ENCODE data around the gene NEK6. TPM values are rescaled to one million over a fixed set of nuclear protein-coding genes. Genes with fewer than 3 reads are reported as not detected.

Gene NEK6
- total and polyA plus RNA-seq, 9 donors: 7.2 to 45.1 (median 22.8) TPM

DNA sequence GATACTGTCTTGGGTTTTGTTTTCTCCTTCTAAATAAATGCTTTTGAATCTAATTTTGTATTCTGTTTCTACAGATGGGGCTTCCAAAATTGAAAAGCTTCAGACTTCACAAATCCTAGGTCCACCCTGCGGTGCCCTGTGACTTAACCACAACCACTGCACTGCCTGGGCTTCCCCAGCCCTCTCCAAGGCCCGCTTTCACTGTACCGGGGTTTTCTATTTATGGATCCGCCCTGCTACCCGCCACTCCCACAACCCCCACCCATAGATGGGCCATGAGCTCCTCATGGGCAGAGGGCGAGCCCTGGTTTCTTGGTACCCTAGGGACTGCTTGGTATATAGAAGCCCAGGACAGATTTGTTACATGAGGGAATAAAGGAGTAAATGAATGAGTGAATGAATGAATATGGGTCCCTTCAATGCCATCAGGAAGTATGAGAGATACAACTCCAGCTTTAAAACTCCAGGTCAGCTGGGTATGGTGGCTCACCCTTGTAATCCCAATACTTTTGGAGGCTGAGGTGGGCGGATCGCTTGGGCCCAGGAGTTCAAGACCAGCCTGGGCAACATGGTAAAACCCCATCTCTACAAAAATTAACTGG lies 39.8 kb upstream of the NEK6 start:
- no peak overlapping the region for H3K4me3 ChIP-seq
- no peak for DNase-seq
- H3K9me3 ChIP-seq: no peaks in the 10 kb centered on the region
- intact Hi-C loops (cut with DNase I): no loop called here
- WGBS, 3 donors: 79 to 87% (median 81%) methylated on average over 8 of the region's 8 CpGs
- H3K27me3 ChIP-seq: no peaks in the 10 kb centered on the region
- no peaks in the 10 kb centered on the region for H3K36me3 ChIP-seq
- H3K27ac ChIP-seq: no peak overlapping the region
- TF ChIP-seq EP300 (IDR thresholded peaks at IDR 0.05) (no peak), POLR2A (IDR thresholded peaks at IDR 0.05) (no peak)
- TF ChIP-seq, protein P1, sequence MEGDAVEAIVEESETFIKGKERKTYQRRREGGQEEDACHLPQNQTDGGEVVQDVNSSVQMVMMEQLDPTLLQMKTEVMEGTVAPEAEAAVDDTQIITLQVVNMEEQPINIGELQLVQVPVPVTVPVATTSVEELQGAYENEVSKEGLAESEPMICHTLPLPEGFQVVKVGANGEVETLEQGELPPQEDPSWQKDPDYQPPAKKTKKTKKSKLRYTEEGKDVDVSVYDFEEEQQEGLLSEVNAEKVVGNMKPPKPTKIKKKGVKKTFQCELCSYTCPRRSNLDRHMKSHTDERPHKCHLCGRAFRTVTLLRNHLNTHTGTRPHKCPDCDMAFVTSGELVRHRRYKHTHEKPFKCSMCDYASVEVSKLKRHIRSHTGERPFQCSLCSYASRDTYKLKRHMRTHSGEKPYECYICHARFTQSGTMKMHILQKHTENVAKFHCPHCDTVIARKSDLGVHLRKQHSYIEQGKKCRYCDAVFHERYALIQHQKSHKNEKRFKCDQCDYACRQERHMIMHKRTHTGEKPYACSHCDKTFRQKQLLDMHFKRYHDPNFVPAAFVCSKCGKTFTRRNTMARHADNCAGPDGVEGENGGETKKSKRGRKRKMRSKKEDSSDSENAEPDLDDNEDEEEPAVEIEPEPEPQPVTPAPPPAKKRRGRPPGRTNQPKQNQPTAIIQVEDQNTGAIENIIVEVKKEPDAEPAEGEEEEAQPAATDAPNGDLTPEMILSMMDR (IDR thresholded peaks at IDR 0.05): no peak
- no peaks in the 10 kb centered on the region for H3K4me1 ChIP-seq (ENCODE audit: insufficient read depth)

DNA sequence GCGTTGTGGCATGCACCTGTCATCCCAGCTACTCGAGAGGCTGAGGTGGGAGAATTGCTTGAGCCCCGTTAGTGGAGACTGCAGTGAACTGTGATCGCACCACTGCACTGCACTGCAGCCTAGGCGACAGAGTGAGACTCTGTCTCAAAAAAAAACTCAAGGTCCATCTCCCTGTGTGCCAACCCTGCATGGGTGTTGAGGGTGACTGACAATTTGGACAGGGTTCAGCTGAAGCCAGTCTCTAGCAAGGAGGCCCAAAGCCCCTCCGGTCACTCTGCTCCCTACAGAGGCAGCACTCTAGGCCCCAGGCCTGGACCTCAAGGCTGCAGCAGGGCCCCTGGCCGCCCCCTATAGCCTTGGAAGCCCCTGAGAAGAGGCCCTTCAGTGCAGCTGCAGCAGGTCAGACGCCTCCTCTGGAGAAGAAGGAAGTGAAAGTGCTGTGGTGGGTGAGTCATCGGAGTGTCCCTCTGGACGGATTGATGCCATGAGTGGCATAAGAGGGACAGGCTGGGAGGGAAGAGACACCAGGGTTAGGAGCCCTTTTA lies 39.2 kb upstream of the NEK6 start:
- Histone ChIP-seq H3K4me3 (no peak overlapping the region), H3K9me3 (no peaks in the 10 kb centered on the region), H3K4me1 (ENCODE audit: insufficient read depth) (no peaks in the 10 kb centered on the region), H3K27me3 (no peaks in the 10 kb centered on the region), H3K36me3 (no peaks in the 10 kb centered on the region), H3K27ac (no peak overlapping the region)
- intact Hi-C loops (cut with DNase I): no loop called here
- TF ChIP-seq POLR2A (IDR thresholded peaks at IDR 0.05) (no peak), EP300 (IDR thresholded peaks at IDR 0.05) (no peak)
- TF ChIP-seq, protein P1 (IDR thresholded peaks at IDR 0.05): no peak
- WGBS, 3 donors: 80 to 88% (median 85%) methylated on average over 10 of the region's 10 CpGs
- DNase-seq: no peak

DNA sequence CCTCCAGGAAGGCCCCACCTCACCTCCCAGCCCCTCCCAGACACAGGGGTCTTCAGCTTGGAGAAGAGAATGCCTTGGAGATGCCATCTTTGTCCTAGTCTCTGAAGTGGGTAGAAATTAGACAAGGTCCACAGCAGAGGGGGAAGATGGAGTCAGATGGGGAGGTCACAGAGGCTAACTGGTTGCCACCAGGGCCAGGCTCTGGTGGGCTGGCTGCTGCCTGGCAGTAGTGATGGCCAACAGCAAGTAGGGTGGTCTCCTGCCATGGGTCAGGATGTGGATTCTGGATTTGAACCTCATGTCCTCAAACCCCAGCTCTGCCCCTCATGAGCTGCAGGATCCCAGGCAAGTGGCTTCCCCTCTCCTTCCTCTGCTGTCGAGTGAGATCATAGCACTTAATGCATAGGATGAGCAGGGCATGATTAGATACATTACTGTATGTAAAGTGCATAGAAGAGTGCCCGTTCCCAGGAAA lies 38.7 kb upstream of the NEK6 start:
- Histone ChIP-seq H3K4me1 (ENCODE audit: insufficient read depth) (no peaks in the 10 kb centered on the region), H3K36me3 (no peaks in the 10 kb centered on the region), H3K27me3 (no peaks in the 10 kb centered on the region), H3K4me3 (no peak overlapping the region), H3K9me3 (no peaks in the 10 kb centered on the region), H3K27ac (no peak overlapping the region)
- intact Hi-C loops (cut with DNase I): no loop called here
- TF ChIP-seq POLR2A (IDR thresholded peaks at IDR 0.05) (no peak), EP300 (IDR thresholded peaks at IDR 0.05) (no peak)
- TF ChIP-seq, protein P1 (IDR thresholded peaks at IDR 0.05): no peak
- DNase-seq: no peak
- 87 to 88% (median 88%) methylated on average over 2 of the region's 2 CpGs for WGBS, 3 donors

DNA sequence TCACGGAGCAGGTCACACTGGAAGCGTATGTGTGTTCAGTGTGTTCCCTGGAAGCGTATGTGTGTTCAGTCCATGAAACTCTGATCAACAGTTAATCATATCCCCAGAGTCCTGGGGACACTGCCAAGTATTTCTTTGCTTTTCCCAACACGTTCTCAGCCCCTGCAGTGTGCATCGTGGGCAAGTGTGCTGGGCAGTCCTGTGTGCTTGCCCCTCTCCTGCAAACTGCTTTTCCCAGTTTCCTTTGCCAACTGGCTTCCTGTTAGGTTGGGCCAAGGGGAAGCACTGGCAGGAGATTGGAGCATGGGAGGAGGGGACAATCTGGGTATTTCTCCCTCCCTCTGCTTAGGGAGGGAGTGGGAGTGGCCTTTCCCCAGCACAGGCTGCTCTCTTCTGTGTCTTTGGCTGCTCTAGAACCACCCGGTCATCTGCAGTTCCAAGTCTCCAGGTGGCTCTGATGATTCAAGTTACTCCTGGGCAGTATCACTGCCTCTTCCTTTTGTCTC lies 36.8 kb upstream of the NEK6 start:
- H3K4me1 ChIP-seq (ENCODE audit: insufficient read depth): no peaks in the 10 kb centered on the region
- H3K9me3 ChIP-seq: no peaks in the 10 kb centered on the region
- no peaks in the 10 kb centered on the region for H3K27me3 ChIP-seq
- 14 to 15% (median 14%) methylated on average over 6 of the region's 6 CpGs for WGBS, 3 donors
- H3K36me3 ChIP-seq: no peaks in the 10 kb centered on the region
- no peak for DNase-seq
- no peak overlapping the region for H3K27ac ChIP-seq
- H3K4me3 ChIP-seq: no peak overlapping the region
- intact Hi-C loops (cut with DNase I): no loop called here
- TF ChIP-seq EP300 (IDR thresholded peaks at IDR 0.05) (no peak), POLR2A (IDR thresholded peaks at IDR 0.05) (no peak)
- TF ChIP-seq, protein P1 (IDR thresholded peaks at IDR 0.05): no peak
